HEK293 (cell line): Measurements from ENCODE around the gene CHMP4A.

Experiments
- GFI1B ChIP-seq: fragments of 450-650 bp; formaldehyde crosslinking; IDR thresholded peaks from 2 replicates; pipeline ENCODE4 v1.5.1; 2016; ENCODE audit warnings: missing biosample characterization, missing genetic modification characterization
- GLIS2 ChIP-seq: fragments of 450-650 bp; formaldehyde crosslinking; IDR thresholded peaks from 2 replicates; pipeline ENCODE4 v1.5.1; 2016; ENCODE audit warnings: missing biosample characterization, missing genetic modification characterization
- KLF16 ChIP-seq: fragments of 450-650 bp; formaldehyde crosslinking; IDR thresholded peaks from 2 replicates; pipeline ENCODE4 v1.5.1; 2017; ENCODE audit warnings: missing biosample characterization, missing genetic modification characterization
- REPIN1 ChIP-seq: fragments of 450-650 bp; formaldehyde crosslinking; IDR thresholded peaks from 2 replicates; pipeline ENCODE4 v1.5.1; 2017; ENCODE audit warnings: missing biosample characterization, missing genetic modification characterization, low read depth
- SCRT1 ChIP-seq: fragments of 450-650 bp; formaldehyde crosslinking; IDR thresholded peaks from 2 replicates; pipeline ENCODE4 v1.5.1; 2016; ENCODE audit warnings: missing biosample characterization, missing genetic modification characterization, borderline replicate concordance
- SP3 ChIP-seq: fragments of 450-650 bp; formaldehyde crosslinking; IDR thresholded peaks from 2 replicates; pipeline ENCODE4 v1.5.1; 2016; ENCODE audit warnings: missing biosample characterization, missing genetic modification characterization
- YY1 ChIP-seq: fragments of 450-650 bp; formaldehyde crosslinking; IDR thresholded peaks from 2 replicates; pipeline ENCODE4 v1.5.1; 2018; ENCODE audit warnings: missing biosample characterization, missing genetic modification characterization
- ZBTB1 ChIP-seq: fragments of 450-650 bp; formaldehyde crosslinking; IDR thresholded peaks from 2 replicates; pipeline ENCODE4 v1.5.1; 2016; ENCODE audit warnings: missing biosample characterization, missing genetic modification characterization
- ZBTB21 ChIP-seq: fragments of 450-650 bp; formaldehyde crosslinking; IDR thresholded peaks from 2 replicates; pipeline ENCODE4 v1.5.1; 2017; ENCODE audit warnings: missing biosample characterization, missing genetic modification characterization
- ZFP37 ChIP-seq: fragments of 450-650 bp; formaldehyde crosslinking; IDR thresholded peaks from 2 replicates; pipeline ENCODE4 v1.5.1; 2016; ENCODE audit warnings: missing biosample characterization, missing genetic modification characterization
- ZNF157 ChIP-seq: fragments of 450-650 bp; formaldehyde crosslinking; IDR thresholded peaks from 2 replicates; pipeline ENCODE4 v1.5.1; 2016; ENCODE audit warnings: missing biosample characterization, missing genetic modification characterization
- ZNF248 ChIP-seq: fragments of 450-650 bp; formaldehyde crosslinking; IDR thresholded peaks from 2 replicates; pipeline ENCODE4 v1.5.1; 2017; ENCODE audit warnings: missing biosample characterization, missing genetic modification characterization
- ZNF274 ChIP-seq, 2 experiments: fragments of 200-500 bp in 1 of 2; fragments of 450-650 bp in 1 of 2; sonication (Bioruptor generic) in 1 of 2; formaldehyde crosslinking in 1 of 2; IDR thresholded peaks; 2 replicates each; pipeline versions ENCODE4 v1.5.1 to v1.6.1; 2014 to 2016; ENCODE audit warnings: borderline replicate concordance in 1 of 2, inconsistent platforms in 1 of 2, low read length in 1 of 2, missing biosample characterization in 1 of 2, missing genetic modification characterization in 1 of 2
- ZNF350 ChIP-seq: fragments of 450-650 bp; formaldehyde crosslinking; IDR thresholded peaks from 2 replicates; pipeline ENCODE4 v1.5.0; 2017; ENCODE audit warnings: missing biosample characterization, mild to moderate bottlenecking, missing genetic modification characterization
- ZNF391 ChIP-seq: fragments of 450-650 bp; formaldehyde crosslinking; IDR thresholded peaks from 2 replicates; pipeline ENCODE4 v1.5.1; 2016; ENCODE audit warnings: low read depth, missing biosample characterization, missing genetic modification characterization, borderline replicate concordance
- ZNF48 ChIP-seq: fragments of 450-650 bp; formaldehyde crosslinking; IDR thresholded peaks from 2 replicates; pipeline ENCODE4 v1.5.1; 2016; ENCODE audit warnings: missing biosample characterization, missing genetic modification characterization
- ZNF558 ChIP-seq: fragments of 450-650 bp; formaldehyde crosslinking; IDR thresholded peaks from 2 replicates; pipeline ENCODE4 v1.5.1; 2016; ENCODE audit warnings: missing biosample characterization, missing genetic modification characterization
- ZNF571 ChIP-seq: fragments of 450-650 bp; formaldehyde crosslinking; IDR thresholded peaks from 2 replicates; pipeline ENCODE4 v1.5.0; 2017; ENCODE audit warnings: missing biosample characterization, missing genetic modification characterization
- ZNF585B ChIP-seq: fragments of 450-650 bp; formaldehyde crosslinking; IDR thresholded peaks from 2 replicates; pipeline ENCODE4 v1.5.1; 2016; ENCODE audit warnings: missing biosample characterization, missing genetic modification characterization
- ZNF600 ChIP-seq: fragments of 450-650 bp; formaldehyde crosslinking; IDR thresholded peaks from 2 replicates; pipeline ENCODE4 v1.5.1; 2016; ENCODE audit warnings: missing biosample characterization, missing genetic modification characterization
- ZNF664 ChIP-seq: fragments of 450-650 bp; formaldehyde crosslinking; IDR thresholded peaks from 2 replicates; pipeline ENCODE4 v1.5.1; 2016; ENCODE audit warnings: missing biosample characterization, missing genetic modification characterization
- ZNF670 ChIP-seq: fragments of 450-650 bp; formaldehyde crosslinking; IDR thresholded peaks from 2 replicates; pipeline ENCODE4 v1.5.1; 2016; ENCODE audit warnings: missing biosample characterization, missing genetic modification characterization, low read depth
- ZXDB ChIP-seq: fragments of 450-650 bp; formaldehyde crosslinking; IDR thresholded peaks from 2 replicates; pipeline ENCODE4 v1.5.1; 2016; ENCODE audit warnings: missing biosample characterization, missing genetic modification characterization
- TF ChIP-seq, protein P1 (sequence below): fragments of 450-650 bp; formaldehyde crosslinking; IDR thresholded peaks from 2 replicates; pipeline ENCODE4 v1.5.1; 2017; ENCODE audit warnings: missing biosample characterization, missing genetic modification characterization
- TF ChIP-seq, protein P2 (sequence below): fragments of 450-650 bp; formaldehyde crosslinking; IDR thresholded peaks from 2 replicates; pipeline ENCODE4 v1.5.1; 2016; ENCODE audit warnings: missing biosample characterization, missing genetic modification characterization
- TF ChIP-seq, protein P3 (sequence below): fragments of 450-650 bp; formaldehyde crosslinking; IDR thresholded peaks from 2 replicates; pipeline ENCODE4 v1.5.1; 2016; ENCODE audit warnings: missing biosample characterization, missing genetic modification characterization
- TF ChIP-seq, protein P4 (sequence below): fragments of 450-650 bp; formaldehyde crosslinking; IDR thresholded peaks from 2 replicates; pipeline ENCODE4 v1.5.1; 2017; ENCODE audit warnings: missing biosample characterization, missing genetic modification characterization
- TF ChIP-seq, protein P5 (sequence below): fragments of 450-650 bp; IDR thresholded peaks from 2 replicates; pipeline ENCODE4 v1.5.1; 2018; ENCODE audit warnings: missing biosample characterization, mild to moderate bottlenecking, missing genetic modification characterization

Gene CHMP4A

DNA sequence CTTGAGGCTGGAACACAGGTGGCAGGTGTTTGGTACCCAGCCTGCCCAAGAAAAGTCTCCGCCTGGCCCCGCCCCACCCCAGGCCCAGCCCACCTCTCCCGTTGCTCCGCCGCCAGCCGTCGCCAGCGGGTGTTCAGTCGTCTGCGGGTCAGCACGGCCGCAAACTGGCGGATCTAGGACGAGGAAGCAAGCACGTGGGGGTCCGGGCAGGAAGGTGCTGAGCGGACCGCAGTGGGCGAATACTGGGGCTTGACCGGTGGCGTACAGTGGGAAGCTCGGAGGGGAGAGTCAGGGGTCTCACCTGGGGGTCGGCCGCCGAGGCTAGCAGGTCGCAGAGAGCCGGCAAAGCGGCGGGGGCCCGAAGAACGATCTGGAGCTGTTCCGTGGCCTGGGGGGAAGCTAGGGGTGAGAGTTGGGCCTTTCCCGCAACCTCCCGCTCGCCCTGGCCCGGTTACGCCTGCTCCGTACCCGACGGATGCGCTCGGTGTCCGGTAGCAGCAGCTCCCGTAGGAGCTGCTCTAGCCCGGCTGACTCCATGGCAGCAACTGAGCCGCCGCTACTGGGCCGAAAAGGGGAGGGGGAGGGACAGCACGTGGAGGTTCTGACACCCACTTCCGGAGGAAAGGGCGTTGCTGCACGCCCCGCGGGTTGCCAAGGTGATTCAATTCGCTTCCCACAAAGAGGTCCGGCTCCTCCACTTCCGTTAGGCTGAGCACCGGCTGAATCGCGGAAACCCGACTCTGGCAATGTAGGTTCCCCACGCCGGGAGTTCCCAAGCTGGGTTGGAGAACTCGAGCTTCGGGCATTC, 24.8 kb downstream of the CHMP4A start, which contains the start of gene IPO4 (continued):
- TF ChIP-seq YY1 (tag by site-specific recombination): peak; percentile 71; the same call in 1 of the 2 replicates
- TF ChIP-seq ZNF274 (IDR thresholded peaks at IDR 0.05; ENCODE audit: low read length): no peak
- TF ChIP-seq ZNF274 (tag by site-specific recombination; IDR thresholded peaks at IDR 0.05; ENCODE audit: borderline replicate concordance): no peak
- 0 out of 2 replicates have a peak, but pooled peaks have one; percentile 50 for TF ChIP-seq ZNF558 (tag by site-specific recombination)
- TF ChIP-seq ZNF157 (tag by site-specific recombination): no peak
- TF ChIP-seq GFI1B (tag by site-specific recombination): 0 out of 2 replicates have a peak, but pooled peaks have one; percentile 27
- TF ChIP-seq ZBTB21 (tag by site-specific recombination): peak; percentile 49; the same call in 1 of the 2 replicates
- TF ChIP-seq, protein P1, sequence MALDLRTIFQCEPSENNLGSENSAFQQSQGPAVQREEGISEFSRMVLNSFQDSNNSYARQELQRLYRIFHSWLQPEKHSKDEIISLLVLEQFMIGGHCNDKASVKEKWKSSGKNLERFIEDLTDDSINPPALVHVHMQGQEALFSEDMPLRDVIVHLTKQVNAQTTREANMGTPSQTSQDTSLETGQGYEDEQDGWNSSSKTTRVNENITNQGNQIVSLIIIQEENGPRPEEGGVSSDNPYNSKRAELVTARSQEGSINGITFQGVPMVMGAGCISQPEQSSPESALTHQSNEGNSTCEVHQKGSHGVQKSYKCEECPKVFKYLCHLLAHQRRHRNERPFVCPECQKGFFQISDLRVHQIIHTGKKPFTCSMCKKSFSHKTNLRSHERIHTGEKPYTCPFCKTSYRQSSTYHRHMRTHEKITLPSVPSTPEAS (tag by site-specific recombination): no peak; the same call in 1 of the 2 replicates
- peak; percentile 79; the same call in 1 of the 2 replicates for TF ChIP-seq ZFP37 (tag by site-specific recombination)
- TF ChIP-seq ZBTB1: 0 out of 2 replicates have a peak, but pooled peaks have one; percentile 20
- no peak for TF ChIP-seq ZNF48 (tag by site-specific recombination)
- TF ChIP-seq, protein P2, sequence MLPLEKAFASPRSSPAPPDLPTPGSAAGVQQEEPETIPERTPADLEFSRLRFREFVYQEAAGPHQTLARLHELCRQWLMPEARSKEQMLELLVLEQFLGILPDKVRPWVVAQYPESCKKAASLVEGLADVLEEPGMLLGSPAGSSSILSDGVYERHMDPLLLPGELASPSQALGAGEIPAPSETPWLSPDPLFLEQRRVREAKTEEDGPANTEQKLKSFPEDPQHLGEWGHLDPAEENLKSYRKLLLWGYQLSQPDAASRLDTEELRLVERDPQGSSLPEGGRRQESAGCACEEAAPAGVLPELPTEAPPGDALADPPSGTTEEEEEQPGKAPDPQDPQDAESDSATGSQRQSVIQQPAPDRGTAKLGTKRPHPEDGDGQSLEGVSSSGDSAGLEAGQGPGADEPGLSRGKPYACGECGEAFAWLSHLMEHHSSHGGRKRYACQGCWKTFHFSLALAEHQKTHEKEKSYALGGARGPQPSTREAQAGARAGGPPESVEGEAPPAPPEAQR (tag by site-specific recombination): 0 out of 2 replicates have a peak, but pooled peaks have one; percentile 83
- no peak for TF ChIP-seq ZNF670 (tag by site-specific recombination)
- peak; percentile 90 for TF ChIP-seq SP3
- TF ChIP-seq GLIS2 (tag by site-specific recombination): peak; percentile 81
- peak; percentile 95 for TF ChIP-seq ZNF391
- TF ChIP-seq KLF16 (tag by site-specific recombination): peak; percentile 99
- TF ChIP-seq, protein P3, sequence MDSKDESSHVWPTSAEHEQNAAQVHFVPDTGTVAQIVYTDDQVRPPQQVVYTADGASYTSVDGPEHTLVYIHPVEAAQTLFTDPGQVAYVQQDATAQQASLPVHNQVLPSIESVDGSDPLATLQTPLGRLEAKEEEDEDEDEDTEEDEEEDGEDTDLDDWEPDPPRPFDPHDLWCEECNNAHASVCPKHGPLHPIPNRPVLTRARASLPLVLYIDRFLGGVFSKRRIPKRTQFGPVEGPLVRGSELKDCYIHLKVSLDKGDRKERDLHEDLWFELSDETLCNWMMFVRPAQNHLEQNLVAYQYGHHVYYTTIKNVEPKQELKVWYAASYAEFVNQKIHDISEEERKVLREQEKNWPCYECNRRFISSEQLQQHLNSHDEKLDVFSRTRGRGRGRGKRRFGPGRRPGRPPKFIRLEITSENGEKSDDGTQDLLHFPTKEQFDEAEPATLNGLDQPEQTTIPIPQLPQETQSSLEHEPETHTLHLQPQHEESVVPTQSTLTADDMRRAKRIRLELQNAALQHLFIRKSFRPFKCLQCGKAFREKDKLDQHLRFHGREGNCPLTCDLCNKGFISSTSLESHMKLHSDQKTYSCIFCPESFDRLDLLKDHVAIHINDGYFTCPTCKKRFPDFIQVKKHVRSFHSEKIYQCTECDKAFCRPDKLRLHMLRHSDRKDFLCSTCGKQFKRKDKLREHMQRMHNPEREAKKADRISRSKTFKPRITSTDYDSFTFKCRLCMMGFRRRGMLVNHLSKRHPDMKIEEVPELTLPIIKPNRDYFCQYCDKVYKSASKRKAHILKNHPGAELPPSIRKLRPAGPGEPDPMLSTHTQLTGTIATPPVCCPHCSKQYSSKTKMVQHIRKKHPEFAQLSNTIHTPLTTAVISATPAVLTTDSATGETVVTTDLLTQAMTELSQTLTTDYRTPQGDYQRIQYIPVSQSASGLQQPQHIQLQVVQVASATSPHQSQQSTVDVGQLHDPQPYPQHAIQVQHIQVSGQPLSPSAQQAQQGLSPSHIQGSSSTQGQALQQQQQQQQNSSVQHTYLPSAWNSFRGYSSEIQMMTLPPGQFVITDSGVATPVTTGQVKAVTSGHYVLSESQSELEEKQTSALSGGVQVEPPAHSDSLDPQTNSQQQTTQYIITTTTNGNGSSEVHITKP (tag by site-specific recombination): peak; percentile 45; the same call in 1 of the 2 replicates
- no peak for TF ChIP-seq SCRT1 (tag by site-specific recombination)
- TF ChIP-seq ZNF664 (tag by site-specific recombination): peak; percentile 88
- TF ChIP-seq REPIN1 (tag by site-specific recombination): no peak
- TF ChIP-seq, protein P4, sequence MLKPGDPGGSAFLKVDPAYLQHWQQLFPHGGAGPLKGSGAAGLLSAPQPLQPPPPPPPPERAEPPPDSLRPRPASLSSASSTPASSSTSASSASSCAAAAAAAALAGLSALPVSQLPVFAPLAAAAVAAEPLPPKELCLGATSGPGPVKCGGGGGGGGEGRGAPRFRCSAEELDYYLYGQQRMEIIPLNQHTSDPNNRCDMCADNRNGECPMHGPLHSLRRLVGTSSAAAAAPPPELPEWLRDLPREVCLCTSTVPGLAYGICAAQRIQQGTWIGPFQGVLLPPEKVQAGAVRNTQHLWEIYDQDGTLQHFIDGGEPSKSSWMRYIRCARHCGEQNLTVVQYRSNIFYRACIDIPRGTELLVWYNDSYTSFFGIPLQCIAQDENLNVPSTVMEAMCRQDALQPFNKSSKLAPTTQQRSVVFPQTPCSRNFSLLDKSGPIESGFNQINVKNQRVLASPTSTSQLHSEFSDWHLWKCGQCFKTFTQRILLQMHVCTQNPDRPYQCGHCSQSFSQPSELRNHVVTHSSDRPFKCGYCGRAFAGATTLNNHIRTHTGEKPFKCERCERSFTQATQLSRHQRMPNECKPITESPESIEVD (tag by site-specific recombination): 0 out of 2 replicates have a peak, but pooled peaks have one; percentile 15
- TF ChIP-seq ZXDB (tag by site-specific recombination): peak; percentile 95
- no peak for TF ChIP-seq ZNF571 (tag by site-specific recombination)
- peak; percentile 86 for TF ChIP-seq ZNF600 (tag by site-specific recombination)
- TF ChIP-seq ZNF350: no peak
- TF ChIP-seq ZNF585B (tag by site-specific recombination): no peak
- TF ChIP-seq ZNF248: no peak
- TF ChIP-seq, protein P5, sequence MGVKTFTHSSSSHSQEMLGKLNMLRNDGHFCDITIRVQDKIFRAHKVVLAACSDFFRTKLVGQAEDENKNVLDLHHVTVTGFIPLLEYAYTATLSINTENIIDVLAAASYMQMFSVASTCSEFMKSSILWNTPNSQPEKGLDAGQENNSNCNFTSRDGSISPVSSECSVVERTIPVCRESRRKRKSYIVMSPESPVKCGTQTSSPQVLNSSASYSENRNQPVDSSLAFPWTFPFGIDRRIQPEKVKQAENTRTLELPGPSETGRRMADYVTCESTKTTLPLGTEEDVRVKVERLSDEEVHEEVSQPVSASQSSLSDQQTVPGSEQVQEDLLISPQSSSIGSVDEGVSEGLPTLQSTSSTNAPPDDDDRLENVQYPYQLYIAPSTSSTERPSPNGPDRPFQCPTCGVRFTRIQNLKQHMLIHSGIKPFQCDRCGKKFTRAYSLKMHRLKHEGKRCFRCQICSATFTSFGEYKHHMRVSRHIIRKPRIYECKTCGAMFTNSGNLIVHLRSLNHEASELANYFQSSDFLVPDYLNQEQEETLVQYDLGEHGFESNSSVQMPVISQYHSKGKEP (tag by site-specific recombination): no peak
